CD4-positive, alpha-beta T cell treated with Interleukin-15 for 1 hour (primary cell): Measurements from ENCODE around the gene PRELID2.
"Not testable (repeated sequence)": the region's sequence is repeated elsewhere in the genome, so short reads cannot be mapped to it uniquely, and the experiment has no call there.

Experiments used
- DNase-seq: peaks from one replicate; pipeline ENCODE4 v3.0.0-alpha.2; 2020

PRELID2 gene

GRCh38 chr5:145836241-145836640 is 1.1 kb upstream of the PRELID2 start:
- DNase-seq = not testable (repeated sequence)

GRCh38 chr5:145835848-145836239 is 702 bp upstream of the PRELID2 start:
- no peak for DNase-seq

DNA sequence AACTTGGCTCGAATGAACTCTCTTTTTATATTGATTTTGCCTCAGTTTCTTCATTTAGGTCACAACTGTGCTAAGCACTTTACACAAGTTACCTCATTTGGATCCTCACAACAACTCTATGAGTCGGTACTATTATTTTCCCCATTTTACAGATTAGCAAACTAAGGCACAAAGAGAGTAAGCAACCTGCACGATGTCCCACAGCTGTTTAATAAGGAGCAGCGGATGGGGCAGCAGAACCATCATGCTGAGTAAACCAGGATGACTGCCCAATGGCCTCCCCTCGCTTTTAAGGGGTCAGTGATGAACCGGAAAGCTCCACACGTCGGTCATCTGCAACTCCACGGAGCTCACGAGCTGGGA is 607 bp downstream of the PRELID2 start:
- DNase-seq = no peak

DNA sequence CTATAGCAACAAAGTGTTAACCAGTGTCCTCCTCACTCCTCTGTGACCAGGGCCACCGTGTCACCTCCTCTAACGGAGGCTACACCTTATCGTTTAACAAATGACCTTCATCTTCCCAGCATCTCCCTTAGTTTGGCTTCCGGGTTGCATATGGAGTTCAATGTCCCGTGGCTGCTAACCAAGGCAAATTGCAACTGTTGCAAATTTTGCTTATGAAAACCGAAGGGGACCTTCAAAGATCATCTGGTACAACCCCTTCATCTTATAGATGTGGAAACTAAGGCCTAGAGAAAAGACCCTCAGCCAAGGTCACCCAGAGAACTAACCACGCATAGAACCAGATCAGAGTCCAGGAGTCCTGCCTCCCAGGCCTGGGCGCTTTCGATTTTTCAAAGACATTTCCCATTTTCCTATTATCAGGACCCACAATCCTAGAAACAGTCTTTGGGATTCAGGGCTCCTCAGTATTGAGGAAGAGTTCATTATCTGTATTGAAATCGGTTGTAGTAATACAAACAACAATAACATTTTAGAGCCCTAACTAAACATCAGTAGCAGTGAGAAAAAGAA is 1.4 kb downstream of the PRELID2 start:
- no peak for DNase-seq

DNA sequence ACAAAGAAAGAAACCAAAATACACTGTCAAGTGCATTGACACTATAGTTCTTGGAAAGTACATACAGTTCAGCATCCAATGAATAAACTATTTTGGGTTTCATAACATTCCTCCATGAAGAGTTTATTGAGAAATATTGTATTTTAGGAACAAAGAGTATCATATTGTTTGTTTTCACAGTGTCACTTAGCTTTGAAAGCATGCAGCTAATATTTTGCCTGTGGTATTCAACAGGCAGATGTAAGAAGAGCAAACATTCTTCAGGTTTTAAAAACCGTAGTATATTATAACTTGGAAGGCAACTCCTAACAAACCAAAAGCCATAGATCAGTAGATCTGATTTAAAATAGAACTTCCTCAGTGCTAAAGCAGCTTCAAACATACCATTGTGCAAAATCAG is 4.5 kb downstream of the PRELID2 start:
- no peak for DNase-seq

DNA sequence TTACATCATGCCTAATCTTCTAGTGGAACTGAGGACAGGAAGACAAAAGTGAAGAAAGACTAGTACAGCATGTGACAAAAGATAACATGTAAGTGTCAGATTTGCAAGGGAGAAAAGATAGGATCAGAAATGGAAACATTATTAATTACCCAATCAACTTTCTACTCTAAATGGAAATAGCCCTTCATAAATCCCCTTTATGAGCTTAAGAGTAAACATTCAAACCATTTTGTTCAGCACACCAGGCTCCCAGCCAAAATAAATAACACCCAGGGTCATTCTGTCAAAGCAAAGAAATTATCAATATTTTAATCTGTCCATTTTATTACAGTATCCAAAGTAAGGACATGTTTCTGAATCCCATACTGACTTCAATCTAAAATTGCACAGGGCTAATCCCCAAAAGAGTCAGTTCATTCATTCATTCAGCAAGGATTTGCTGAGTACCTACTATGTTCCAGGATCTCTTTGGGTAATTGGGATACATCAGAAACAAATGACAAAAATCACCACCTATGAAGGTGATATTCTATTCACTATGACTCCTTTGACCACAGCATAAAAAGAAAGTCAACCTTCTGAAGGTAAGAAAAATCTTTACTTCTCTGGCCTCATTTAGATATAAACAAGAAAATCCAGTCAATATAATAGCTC is 5.3 kb downstream of the PRELID2 start:
- no peak for DNase-seq

DNA sequence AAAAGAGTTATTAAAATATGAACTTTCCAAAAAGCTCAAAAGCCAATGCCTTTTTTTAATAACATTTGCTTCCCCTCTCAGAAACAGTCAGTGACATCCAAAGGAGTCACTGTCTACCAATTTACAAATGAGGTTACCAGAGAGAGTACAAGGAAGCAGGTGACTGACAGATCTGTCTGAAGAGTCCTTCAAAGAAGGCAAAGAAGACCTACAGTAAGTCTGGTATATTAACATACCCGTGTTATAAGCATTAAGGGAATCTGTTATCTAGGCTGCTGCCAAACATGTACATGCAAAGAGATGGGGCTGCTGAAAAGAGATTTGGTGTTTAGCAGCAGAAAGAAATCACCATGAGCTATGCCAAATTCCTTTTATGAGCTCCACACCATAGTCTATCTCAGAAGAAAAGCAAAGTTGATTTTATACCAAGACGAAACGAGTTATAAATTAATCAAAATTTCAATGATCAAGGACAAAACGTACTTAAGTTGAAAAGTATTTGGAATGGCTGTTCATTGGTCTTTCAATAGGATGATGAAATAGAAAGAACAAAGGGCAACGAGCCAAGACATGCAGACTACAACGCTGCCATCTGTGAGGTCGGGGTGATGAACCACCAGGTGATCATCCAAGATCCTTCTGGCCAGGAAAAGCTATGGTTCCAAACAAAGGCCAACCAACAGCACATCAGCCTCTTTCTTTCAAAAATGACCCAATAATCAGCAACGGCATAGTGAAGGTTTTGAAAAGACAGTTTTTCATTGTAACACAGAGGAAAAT is 8.1 kb downstream of the PRELID2 start:
- no peak for DNase-seq

DNA sequence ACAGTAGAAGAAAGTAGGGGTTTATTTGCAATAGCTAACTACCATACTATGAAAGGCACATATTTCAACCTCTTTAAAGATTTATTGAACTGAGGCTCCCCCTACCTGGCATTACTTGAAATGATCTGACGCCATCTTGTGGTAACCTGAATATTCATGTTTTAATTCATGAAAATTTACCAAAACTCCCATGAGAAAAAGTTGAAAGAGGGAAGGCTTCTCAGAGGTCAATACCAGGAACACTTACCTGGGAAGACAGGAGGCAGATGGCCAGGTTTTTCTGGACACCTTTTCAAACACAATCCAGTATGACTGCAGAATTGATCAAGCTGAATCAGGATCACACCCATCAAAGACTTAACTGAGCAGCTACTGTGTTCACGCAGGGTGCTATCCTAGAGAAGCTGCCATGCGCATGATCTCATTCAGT is 9.4 kb downstream of the PRELID2 start:
- no peak for DNase-seq

- DNase-seq = no peak
Observed at GRCh38 chr5:145824040-145824439, 11.1 kb downstream of the PRELID2 start.

- no peak for DNase-seq
Observed at GRCh38 chr5:145818604-145819003, 16.5 kb downstream of the PRELID2 start.

DNA sequence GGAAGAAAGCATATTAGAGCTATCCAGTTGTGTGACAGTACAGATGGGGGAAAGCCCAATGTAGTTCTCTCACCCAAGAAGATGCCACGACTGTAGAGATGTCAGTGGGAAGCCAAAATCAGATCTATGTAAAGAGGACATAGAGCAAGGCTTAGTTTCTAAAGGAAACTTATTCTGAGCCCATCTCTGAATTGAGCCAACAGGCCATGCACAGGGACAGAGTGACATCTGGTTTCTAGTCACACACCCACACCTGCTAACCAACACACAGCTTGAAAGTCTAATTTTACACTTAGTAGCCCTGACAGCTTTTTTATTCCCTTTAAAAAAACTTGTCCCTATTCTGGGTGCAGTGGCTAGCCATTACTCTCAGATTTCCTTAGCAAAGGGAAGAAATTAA is 22.3 kb downstream of the PRELID2 start:
- no peak for DNase-seq

GRCh38 chr5:145811834-145812625 is 23.1 kb downstream of the PRELID2 start:
- DNase-seq = no peak

DNA sequence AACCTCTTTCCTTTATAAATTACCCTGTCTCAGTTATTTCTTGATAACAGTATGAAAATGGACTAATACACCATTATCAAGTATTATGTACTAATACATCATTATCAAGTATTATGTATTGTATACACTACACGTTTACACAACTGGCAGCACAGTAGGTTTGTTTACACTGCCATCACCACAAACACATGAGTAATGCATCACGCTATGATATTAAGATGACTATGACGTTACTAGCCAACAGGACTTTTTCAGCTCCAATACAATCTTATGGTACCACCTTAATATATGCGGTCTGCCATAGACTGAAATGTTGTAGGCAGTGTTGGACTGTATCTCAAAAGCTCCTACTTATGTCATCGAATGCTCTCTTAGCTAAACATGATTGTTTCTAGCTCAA is 28.2 kb downstream of the PRELID2 start:
- DNase-seq = no peak

- DNase-seq = no peak
Observed at GRCh38 chr5:145805819-145806218, 29.3 kb downstream of the PRELID2 start.

GRCh38 chr5:145804701-145805100 is 30.4 kb downstream of the PRELID2 start:
- no peak for DNase-seq

GRCh38 chr5:145803112-145804004 is 31.8 kb downstream of the PRELID2 start:
- no peak for DNase-seq

- no peak for DNase-seq
Observed at GRCh38 chr5:145801195-145801594, 33.9 kb downstream of the PRELID2 start.

GRCh38 chr5:145800181-145800580 is 35.0 kb downstream of the PRELID2 start:
- no peak for DNase-seq

GRCh38 chr5:145798503-145798902 is 36.6 kb downstream of the PRELID2 start:
- not testable (repeated sequence) for DNase-seq

DNA sequence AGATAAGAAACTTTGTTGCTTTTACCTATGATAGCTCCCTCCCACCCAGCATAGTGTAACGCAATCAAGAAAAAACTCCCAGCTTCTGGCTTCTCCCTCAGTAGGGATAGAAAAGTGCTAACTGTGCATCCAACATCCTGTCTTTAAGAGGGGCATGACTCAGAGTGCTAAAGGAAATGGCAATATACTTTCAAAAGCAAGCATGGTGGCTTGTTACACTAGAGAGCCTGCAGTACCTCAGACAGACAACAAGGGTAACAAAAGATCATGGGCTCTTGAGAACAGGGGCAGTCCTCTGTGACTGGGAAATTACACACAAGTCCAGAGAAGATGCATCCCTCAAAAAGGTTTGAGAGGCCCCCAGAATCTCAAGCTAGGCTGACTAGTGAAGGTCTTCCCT is 37.8 kb downstream of the PRELID2 start:
- no peak for DNase-seq

GRCh38 chr5:145796318-145796717 is 38.8 kb downstream of the PRELID2 start:
- no peak for DNase-seq

DNA sequence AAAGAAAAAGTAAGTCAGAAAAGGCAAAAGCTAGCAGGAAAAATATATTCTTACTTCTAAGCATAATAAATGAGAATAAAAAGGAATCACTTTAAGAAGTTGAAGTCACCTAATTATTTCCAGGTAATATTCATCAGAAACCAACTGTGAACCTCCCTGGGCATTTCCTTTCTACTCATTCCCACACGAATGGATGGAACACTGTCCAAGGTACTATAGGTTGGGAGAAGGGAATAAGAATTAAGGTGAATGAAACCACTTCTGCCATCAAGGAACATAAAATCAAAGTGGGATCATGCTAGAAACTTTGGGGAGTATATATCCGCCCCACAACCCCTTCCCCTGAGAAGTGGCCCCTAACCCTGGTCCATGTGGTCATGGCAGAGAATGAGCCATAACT is 41.6 kb downstream of the PRELID2 start:
- DNase-seq = no peak
